H9 (cell line): ENCODE measurements around the gene ZFP36. TPM values are rescaled to one million over a fixed set of nuclear protein-coding genes. Genes with fewer than 3 reads are reported as not detected.

Source experiments
- DNase-seq: peaks from one replicate; pipeline ENCODE4 v3.0.0-alpha.2; 2017
- H2AFZ ChIP-seq: one replicate; pipeline ENCODE4 v1.6.1; 2013; ENCODE audit warnings: mild to moderate bottlenecking, low read length, control low read depth, moderate library complexity
- H2AK5ac ChIP-seq: 2 replicates; pipeline ENCODE4 v1.6.1; 2013; ENCODE audit warnings: low read length, control low read depth, mixed read lengths; ENCODE audit not compliant: insufficient read length
- H2BK120ac ChIP-seq: one replicate; pipeline ENCODE4 v1.6.1; 2013; ENCODE audit warnings: low read depth, mild to moderate bottlenecking, low read length, control low read depth, inconsistent platforms; ENCODE audit not compliant: poor library complexity, severe bottlenecking
- H2BK12ac ChIP-seq: 2 replicates; pipeline ENCODE4 v1.6.1; 2013; ENCODE audit warnings: low read length, control low read depth, mixed read lengths, low read depth; ENCODE audit not compliant: insufficient read length
- H2BK15ac ChIP-seq: 2 replicates; pipeline ENCODE4 v1.6.1; 2013; ENCODE audit warnings: low read depth, low read length, control low read depth
- H2BK20ac ChIP-seq: one replicate; pipeline ENCODE4 v1.6.1; 2013; ENCODE audit warnings: low read depth, mild to moderate bottlenecking, low read length, control low read depth, inconsistent platforms; ENCODE audit not compliant: poor library complexity, severe bottlenecking
- H2BK5ac ChIP-seq: 2 replicates; pipeline ENCODE4 v1.6.1; 2013; ENCODE audit warnings: low read length, control low read depth, mixed read lengths; ENCODE audit not compliant: insufficient read length
- H3K14ac ChIP-seq: 2 replicates; pipeline ENCODE4 v1.6.1; 2013; ENCODE audit warnings: low read length, control low read depth; ENCODE audit not compliant: insufficient read depth
- H3K18ac ChIP-seq: 2 replicates; pipeline ENCODE4 v1.6.1; 2013; ENCODE audit warnings: low read depth, mild to moderate bottlenecking, mixed read lengths, low read length, control low read depth; ENCODE audit not compliant: insufficient read length
- H3K23ac ChIP-seq: 2 replicates; pipeline ENCODE4 v1.6.1; 2013; ENCODE audit warnings: low read length, control low read depth, mixed read lengths, low read depth; ENCODE audit not compliant: insufficient read length
- H3K23me2 ChIP-seq: 2 replicates; pipeline ENCODE4 v1.6.1; 2013; ENCODE audit warnings: low read depth, mild to moderate bottlenecking, mixed read lengths, low read length, control low read depth; ENCODE audit not compliant: insufficient read length, poor library complexity, severe bottlenecking
- H3K27ac ChIP-seq: 2 replicates; pipeline ENCODE4 v1.5.1; 2013; ENCODE audit warnings: low read length, control low read depth, mixed read lengths, low read depth; ENCODE audit not compliant: insufficient read length
- H3K27me3 ChIP-seq: 2 replicates; pipeline ENCODE4 v1.6.1; 2013; ENCODE audit warnings: low read length, control low read depth, inconsistent platforms; ENCODE audit not compliant: insufficient read depth
- H3K4ac ChIP-seq: 2 replicates; pipeline ENCODE4 v1.6.1; 2013; ENCODE audit warnings: low read depth, mild to moderate bottlenecking, control low read depth, inconsistent platforms, low read length, moderate library complexity
- H3K4me1 ChIP-seq: 2 replicates; pipeline ENCODE4 v1.6.1; 2013; ENCODE audit warnings: low read length, control low read depth, inconsistent platforms; ENCODE audit not compliant: insufficient read depth
- H3K4me2 ChIP-seq: 2 replicates; pipeline ENCODE4 v1.6.1; 2013; ENCODE audit warnings: low read length, control low read depth, mixed read lengths; ENCODE audit not compliant: insufficient read length, insufficient read depth
- H3K56ac ChIP-seq: 2 replicates; pipeline ENCODE4 v1.6.1; 2013; ENCODE audit warnings: low read depth, mild to moderate bottlenecking, mixed read lengths, low read length, control low read depth; ENCODE audit not compliant: insufficient read length
- H3K79me1 ChIP-seq: 2 replicates; pipeline ENCODE4 v1.6.1; 2013; ENCODE audit warnings: low read depth, mild to moderate bottlenecking, moderate library complexity, low read length, control low read depth, inconsistent platforms; ENCODE audit not compliant: insufficient read depth, poor library complexity, severe bottlenecking
- H3K79me2 ChIP-seq: 2 replicates; pipeline ENCODE4 v1.6.1; 2013; ENCODE audit warnings: low read length, control low read depth, inconsistent platforms; ENCODE audit not compliant: insufficient read depth
- H3K9ac ChIP-seq: 2 replicates; pipeline ENCODE4 v1.6.1; 2013; ENCODE audit warnings: low read length, control low read depth, mixed read lengths; ENCODE audit not compliant: insufficient read length; ENCODE audit errors: extremely low read depth
- H3K9me3 ChIP-seq: one replicate; pipeline ENCODE4 v1.6.1; 2013; ENCODE audit warnings: low read depth, low read length, inconsistent platforms; ENCODE audit not compliant: control insufficient read depth
- H3T11ph ChIP-seq: one replicate; pipeline ENCODE4 v1.6.1; 2013; ENCODE audit warnings: mild to moderate bottlenecking, low read length, control low read depth, inconsistent platforms
- H4K20me1 ChIP-seq: one replicate; pipeline ENCODE4 v1.6.1; 2013; ENCODE audit not compliant: control insufficient read depth, insufficient read length, insufficient read depth
- H4K5ac ChIP-seq: 2 replicates; pipeline ENCODE4 v1.6.1; 2013; ENCODE audit warnings: low read depth, mild to moderate bottlenecking, mixed read lengths, low read length, control low read depth; ENCODE audit not compliant: insufficient read length
- H4K8ac ChIP-seq: replicated peaks from 2 replicates; pipeline ENCODE4 v1.6.1; 2013; ENCODE audit warnings: low read length, control low read depth, mixed read lengths, low read depth; ENCODE audit not compliant: insufficient read length
- H4K91ac ChIP-seq: 2 replicates; pipeline ENCODE4 v1.6.1; 2013; ENCODE audit warnings: low read depth, mild to moderate bottlenecking, moderate library complexity, mixed read lengths, low read length, control low read depth; ENCODE audit not compliant: insufficient read length
- H3K27ac Mint-ChIP-seq, 3 experiments: 2 replicates in 2 of 3; 3 replicates in 1 of 3; pipeline ENCODE4 v1.8.0; 2020 to 2021; ENCODE audit warnings: mixed read lengths in 3 of 3, mild to moderate bottlenecking in 1 of 3, moderate library complexity in 1 of 3
- H3K27me3 Mint-ChIP-seq: 2 replicates; pipeline ENCODE4 v1.8.0; 2021; ENCODE audit warnings: low read depth, mild to moderate bottlenecking, moderate library complexity, mixed read lengths
- H3K36me3 Mint-ChIP-seq, 3 experiments: 2 replicates in 2 of 3; 3 replicates in 1 of 3; pipeline ENCODE4 v1.8.0; 2020 to 2021; ENCODE audit warnings: low read depth in 3 of 3, mixed read lengths in 3 of 3; ENCODE audit not compliant: insufficient read depth in 1 of 3
- H3K4me1 Mint-ChIP-seq, 2 experiments: 2 replicates each; pipeline ENCODE4 v1.8.0; 2020; ENCODE audit warnings: mixed read lengths in 2 of 2
- H3K4me3 Mint-ChIP-seq, 2 experiments: 2 replicates in 1 of 2; 3 replicates in 1 of 2; pipeline ENCODE4 v1.8.0; 2020 to 2021; ENCODE audit warnings: mild to moderate bottlenecking in 2 of 2, mixed read lengths in 2 of 2, moderate library complexity in 1 of 2
- H3K9me3 Mint-ChIP-seq, 2 experiments: 2 replicates in 1 of 2; 3 replicates in 1 of 2; pipeline ENCODE4 v1.8.0; 2020; ENCODE audit warnings: mild to moderate bottlenecking in 2 of 2, mixed read lengths in 2 of 2, moderate library complexity in 1 of 2
- WGBS: extraction: QIAGEN DNeasy Blood & Tissue Kit; methylation state at CpG from one replicate; pipeline ENCODE4 v1.1.7; 2013; ENCODE audit warnings: missing lambda C conversion rate, low lambda C conversion rate, mixed read lengths; ENCODE audit not compliant: insufficient read length; ENCODE audit errors: extremely low coverage; 5-methylcytosine and 5-hydroxymethylcytosine counted together
- total RNA-seq: library from RNA; stranded (reverse); gene quantifications from 2 replicates; pipeline ENCODE4 v1.2.1, GENCODE V29; 2021
- TF ChIP-seq, protein P1 (sequence below): fragments of 200-600 bp; sonication (generic); conservative IDR thresholded peaks from 3 replicates; pipeline ENCODE4 v1.8.0; 2021; ENCODE audit warnings: antibody characterized with exemption, mild to moderate bottlenecking

The ZFP36 gene
- total RNA-seq, 1 experiment from 2014 or later = 14.6 TPM

DNA sequence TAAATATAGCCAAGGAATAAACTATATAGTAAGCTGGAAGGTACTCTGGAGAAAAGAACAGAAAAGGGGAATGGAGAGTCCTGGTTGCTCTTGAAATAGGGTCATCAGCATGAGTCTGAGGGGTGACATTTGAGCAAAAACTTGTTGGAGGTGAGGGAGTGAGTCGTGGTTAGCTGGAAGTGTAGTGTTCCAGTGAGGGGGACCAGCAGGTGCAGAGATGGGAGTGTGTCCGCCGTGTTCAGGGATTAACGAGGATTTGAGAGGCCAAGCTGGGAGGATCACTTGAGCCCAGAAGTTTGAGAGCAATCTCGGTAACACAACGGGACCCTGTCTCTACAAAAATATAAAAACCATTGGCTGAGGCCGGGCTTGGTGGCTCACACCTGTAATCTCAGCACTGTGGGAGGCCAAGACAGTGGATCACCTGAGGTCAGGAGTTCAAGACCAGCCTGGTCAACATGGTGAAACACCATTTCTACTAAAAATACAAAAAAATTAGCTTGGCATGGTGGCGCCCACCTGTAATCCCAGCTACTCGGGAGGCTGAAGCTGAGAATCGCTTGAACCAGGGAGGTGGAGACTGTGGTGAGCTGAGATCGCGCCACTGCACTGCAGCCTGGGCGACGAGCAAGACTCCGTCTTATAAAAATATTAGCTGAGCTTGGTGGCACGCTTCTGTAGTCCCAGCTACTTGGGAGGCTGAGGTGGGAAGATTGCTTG lies 39.9 kb downstream of the ZFP36 start:
- peak overlapping the region; percentile 84 to 97 for H3K4me3 Mint-ChIP-seq
- Histone ChIP-seq H3K4ac (no peak overlapping the region), H3K18ac (no peak overlapping the region), H3K27ac (no peak overlapping the region), H2BK5ac (no peak overlapping the region), H3K9ac (peak overlapping the region; percentile 42), H3K27me3 (no peaks in the 10 kb centered on the region), H4K20me1 (no peaks in the 10 kb centered on the region), H2BK20ac (no peak overlapping the region), H2AK5ac (no peak overlapping the region), H3K14ac (no peak overlapping the region), H3T11ph (no peak overlapping the region), H3K79me2 (peaks cover 43% of the 10 kb centered on the region; the same call in 1 of the 2 replicates), H4K91ac (no peak overlapping the region), H3K23me2 (peaks cover 5% of the 10 kb centered on the region), H2BK15ac (no peak overlapping the region), H3K4me2 (peak overlapping the region; percentile 84), H3K79me1 (peaks cover 11% of the 10 kb centered on the region), H2BK120ac (peak overlapping the region; percentile 38), H2AFZ (no peak overlapping the region), H3K9me3 (no peaks in the 10 kb centered on the region), H3K4me1 (no peaks in the 10 kb centered on the region), H4K8ac (no peak overlapping the region), H3K56ac (no peak overlapping the region), H4K5ac (no peak overlapping the region), H2BK12ac (no peak overlapping the region), H3K23ac (no peak overlapping the region)
- H3K9me3 Mint-ChIP-seq = peaks cover 0 to 5% of the 10 kb centered on the region in 2 experiments; a peak in 2 of 5 replicates
- peaks cover 4% of the 10 kb centered on the region; the same call in 1 of the 2 replicates for H3K27me3 Mint-ChIP-seq
- H3K27ac Mint-ChIP-seq = no peak overlapping the region; a peak in 2 of 7 replicates
- no peak for DNase-seq
- TF ChIP-seq, protein P1, sequence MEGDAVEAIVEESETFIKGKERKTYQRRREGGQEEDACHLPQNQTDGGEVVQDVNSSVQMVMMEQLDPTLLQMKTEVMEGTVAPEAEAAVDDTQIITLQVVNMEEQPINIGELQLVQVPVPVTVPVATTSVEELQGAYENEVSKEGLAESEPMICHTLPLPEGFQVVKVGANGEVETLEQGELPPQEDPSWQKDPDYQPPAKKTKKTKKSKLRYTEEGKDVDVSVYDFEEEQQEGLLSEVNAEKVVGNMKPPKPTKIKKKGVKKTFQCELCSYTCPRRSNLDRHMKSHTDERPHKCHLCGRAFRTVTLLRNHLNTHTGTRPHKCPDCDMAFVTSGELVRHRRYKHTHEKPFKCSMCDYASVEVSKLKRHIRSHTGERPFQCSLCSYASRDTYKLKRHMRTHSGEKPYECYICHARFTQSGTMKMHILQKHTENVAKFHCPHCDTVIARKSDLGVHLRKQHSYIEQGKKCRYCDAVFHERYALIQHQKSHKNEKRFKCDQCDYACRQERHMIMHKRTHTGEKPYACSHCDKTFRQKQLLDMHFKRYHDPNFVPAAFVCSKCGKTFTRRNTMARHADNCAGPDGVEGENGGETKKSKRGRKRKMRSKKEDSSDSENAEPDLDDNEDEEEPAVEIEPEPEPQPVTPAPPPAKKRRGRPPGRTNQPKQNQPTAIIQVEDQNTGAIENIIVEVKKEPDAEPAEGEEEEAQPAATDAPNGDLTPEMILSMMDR = no peak
- H3K4me1 Mint-ChIP-seq = peaks cover 10 to 15% of the 10 kb centered on the region in 2 experiments
- WGBS = no CpG with 5 or more reads among the region's 16 CpGs
- peaks cover 7 to 37% (median 30%) of the 10 kb centered on the region in 3 experiments; a peak in 6 of 7 replicates for H3K36me3 Mint-ChIP-seq
